Ramos (cell line): Measurements from ENCODE around the gene PGBD5.

ENCODE experiments used
- in situ Hi-C: fragments of 300-500 bp; cut with MboI; formaldehyde crosslinking; loops from one replicate; pipeline ENCODE4 v1.14.3; 2022; ENCODE audit warnings: low sequenced_read_pairs; ENCODE audit not compliant: unreplicated experiment

Gene PGBD5

GRCh38 chr1:230271300-230272035 lies 154.7 kb downstream of the PGBD5 start:
- in situ Hi-C loops = no loop called here

DNA sequence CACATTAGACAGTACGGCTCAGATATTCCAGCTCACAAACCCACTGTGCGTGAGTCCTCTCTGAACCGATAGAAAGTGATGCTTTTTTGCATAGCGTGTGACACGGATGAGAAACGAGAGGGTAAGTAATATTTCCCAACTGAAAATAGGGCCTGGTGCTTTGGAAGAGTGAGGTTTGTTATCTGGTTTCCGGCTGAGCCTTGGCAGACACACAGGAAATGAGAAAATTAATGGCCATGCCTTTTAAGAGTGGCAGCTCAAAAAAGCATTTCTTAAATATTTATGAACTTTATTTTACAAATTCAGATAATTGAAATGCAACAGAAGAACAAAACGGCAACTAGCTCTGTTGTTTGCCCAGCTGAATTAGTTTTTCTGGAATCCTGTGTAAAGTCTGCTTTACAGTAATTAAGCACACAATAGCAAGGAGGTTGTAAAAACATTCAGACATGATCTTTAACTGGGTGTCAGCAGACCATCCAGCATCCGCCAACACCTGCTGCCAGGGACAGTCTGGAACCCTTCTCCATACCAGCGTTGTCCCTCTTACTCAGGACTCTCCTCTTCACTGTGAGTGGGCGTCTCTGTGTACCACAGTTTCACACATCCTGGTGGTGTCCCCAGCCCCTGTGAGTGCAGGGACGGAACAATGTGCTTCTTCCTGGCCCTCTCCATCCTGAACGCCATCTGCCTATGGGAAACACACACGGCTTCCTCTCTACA lies 155.4 kb downstream of the PGBD5 start:
- in situ Hi-C loops = no loop called here

GRCh38 chr1:230270185-230270558 lies 156.0 kb downstream of the PGBD5 start:
- in situ Hi-C loops = no loop called here

- in situ Hi-C loops = no loop called here
Observed at GRCh38 chr1:230268371-230269170, 157.6 kb downstream of the PGBD5 start.

DNA sequence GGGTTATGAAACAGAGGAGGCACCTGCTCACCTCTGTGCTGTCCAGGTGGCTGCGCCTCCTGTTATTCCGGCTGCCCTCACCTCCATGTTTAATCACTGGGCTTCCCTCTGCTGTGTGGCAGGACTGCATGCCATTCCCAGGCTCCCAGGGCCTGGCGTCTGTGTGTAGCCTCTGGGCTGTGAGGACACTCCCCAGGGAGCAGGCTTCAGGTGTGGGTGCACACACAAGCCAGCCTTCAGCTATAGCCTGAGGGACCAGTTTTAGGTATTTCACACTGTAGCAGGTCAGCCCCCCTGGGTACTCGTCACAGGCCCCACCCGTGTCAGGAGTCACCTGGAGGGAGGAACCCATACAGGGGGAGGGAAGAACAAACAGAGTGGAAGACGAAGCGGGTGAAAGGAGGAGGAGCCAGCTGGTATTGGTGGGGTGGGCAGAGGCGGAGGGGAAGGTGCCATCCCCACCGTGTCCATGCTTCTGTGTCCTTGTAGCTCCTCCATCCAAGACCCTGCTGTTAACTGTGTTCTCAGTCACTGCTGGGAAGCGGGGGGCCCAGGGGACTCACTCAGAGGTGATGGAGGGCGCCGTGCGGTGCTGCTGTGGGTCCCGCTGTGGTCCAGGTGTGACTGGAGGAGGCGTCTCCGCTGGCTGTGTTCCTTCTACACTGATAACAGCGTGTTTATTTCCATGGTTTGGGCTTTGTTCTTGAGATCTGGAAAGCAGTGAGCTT lies 158.6 kb downstream of the PGBD5 start:
- in situ Hi-C loops = no loop called here

DNA sequence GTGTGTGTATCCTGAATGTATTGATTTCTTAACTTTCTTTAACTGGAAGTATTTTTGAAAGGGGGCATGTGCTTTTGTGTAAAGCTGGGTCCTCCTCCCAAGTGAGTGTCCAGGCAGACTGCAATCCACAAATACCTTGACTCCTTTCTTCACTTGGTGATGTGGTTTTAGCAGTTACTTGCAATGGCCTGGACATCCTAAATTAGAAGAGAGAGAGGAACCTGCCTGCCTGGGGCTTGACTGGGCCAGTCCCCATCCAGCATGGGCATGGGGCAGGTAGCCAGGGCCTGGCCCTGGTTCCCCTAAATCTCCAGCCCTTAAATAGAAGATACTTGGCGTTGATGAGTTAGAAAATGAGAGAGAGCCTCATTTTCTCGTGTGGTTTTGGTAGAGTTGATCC lies 159.7 kb downstream of the PGBD5 start:
- in situ Hi-C loops = no loop called here

GRCh38 chr1:230265200-230266115 lies 160.7 kb downstream of the PGBD5 start:
- in situ Hi-C loops = no loop called here
